Gastrocnemius medialis (tissue), 4 donors: Measurements from ENCODE around the gene ADH6.

Source experiments
- CTCF ChIP-seq, 5 experiments: fragments of 450-650 bp in 3 of 5; fragments of 200-600 bp in 2 of 5; sonication (generic) in 2 of 5; IDR thresholded peaks in 4 of 5; conservative IDR thresholded peaks in 1 of 5; 1 replicate in 4 of 5; 2 replicates in 1 of 5; pipeline ENCODE4 v1.5.1; 2016 to 2019; ENCODE audit warnings: antibody characterized with exemption in 5 of 5, mild to moderate bottlenecking in 3 of 5, moderate library complexity in 3 of 5
- POLR2A ChIP-seq, 2 donors: fragments of 450-650 bp; IDR thresholded peaks; one replicate each; pipeline ENCODE4 v1.6.1; 2017; ENCODE audit warnings: antibody characterized with exemption in 2 of 2, mild to moderate bottlenecking in 2 of 2, moderate library complexity in 2 of 2

DNA sequence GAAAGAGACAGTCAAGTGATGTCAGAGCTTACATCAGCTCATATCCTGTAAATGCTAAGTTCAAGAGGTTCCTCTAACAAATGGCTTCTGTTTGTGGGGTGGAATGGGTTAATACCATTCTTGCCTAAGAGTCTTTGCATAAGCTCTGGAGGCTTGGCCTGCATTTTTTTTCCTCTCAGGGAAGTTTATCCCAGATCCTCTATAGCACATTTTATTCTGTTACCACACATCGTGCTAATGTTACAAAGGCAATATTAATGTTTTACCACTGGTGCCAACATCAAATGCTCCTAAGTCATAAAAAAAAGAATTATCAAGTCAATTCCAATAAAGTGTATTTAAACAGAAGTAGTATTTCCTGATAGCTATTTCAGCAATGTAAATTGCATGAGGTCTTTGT is 2.9 kb upstream of the ADH6 start:
- TF ChIP-seq CTCF (IDR thresholded peaks at IDR 0.05 in 4 of 5, conservative IDR thresholded peaks at IDR 0.05 in 1 of 5) (no peak), POLR2A (IDR thresholded peaks at IDR 0.05) (no peak)
